ENCODE measurements around the gene WIPI1. TPM values are rescaled to one million over a fixed set of nuclear protein-coding genes. Genes with fewer than 3 reads are reported as not detected.

WIPI1 gene
- total and polyA plus RNA-seq, 9 of the 15 experiments (the other 6 are each of a cell fraction or from before 2014, with no cell fraction given): 3.7 to 23.5 (median 11.8) TPM

DNA sequence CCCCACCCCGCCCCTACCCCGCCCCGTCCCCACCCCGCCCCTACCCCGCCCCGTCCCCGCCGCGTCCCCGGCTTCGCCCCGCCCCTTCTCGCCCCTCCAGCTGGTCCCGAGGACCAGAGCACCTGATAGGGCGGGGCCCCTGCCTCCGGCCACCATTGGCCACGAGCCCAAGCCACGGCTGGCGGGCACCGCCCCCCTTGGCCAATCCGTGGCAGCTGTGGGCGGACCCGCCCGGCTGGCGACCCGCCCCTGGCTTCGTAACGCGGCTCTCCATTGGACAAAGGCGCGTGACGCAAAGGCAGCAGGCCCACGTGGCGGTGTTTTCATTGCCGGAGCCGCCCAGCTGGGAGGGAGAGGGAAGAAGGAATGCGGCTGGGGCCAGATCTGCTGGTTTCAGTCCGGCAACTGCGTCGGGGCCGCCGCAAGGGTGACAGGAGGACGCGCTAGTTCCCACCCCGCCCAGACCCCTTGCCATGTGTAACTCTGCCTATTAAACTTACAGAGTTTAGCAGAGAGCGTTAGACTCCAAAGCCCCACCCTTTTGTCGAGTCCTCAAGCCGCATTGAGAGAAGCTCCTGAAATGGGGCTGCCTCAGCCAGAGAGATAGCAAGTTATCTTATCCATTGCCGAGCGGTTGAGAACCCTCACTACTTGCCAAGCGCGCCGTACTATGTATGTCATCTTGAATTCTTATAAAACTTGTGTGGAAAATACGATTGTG lies 403 bp upstream of the WIPI1 start (continued):
- TF ChIP-seq NCOA1 (IDR thresholded peaks at IDR 0.05; ENCODE audit: low read depth) (no peak), RB1 (IDR thresholded peaks at IDR 0.05; ENCODE audit: low read depth) (peak; percentile 18; the same call in 1 of the 2 replicates), XRCC4 (IDR thresholded peaks at IDR 0.05; ENCODE audit: extremely low read depth, insufficient read depth, insufficient read length) (no peak), TBL1XR1 (IDR thresholded peaks at IDR 0.05; ENCODE audit: low read length in 2 of 2) (peak; percentile 15 to 36; a peak in 2 of 4 replicates), CAMTA2 (CRISPR knock-in tag; conservative IDR thresholded peaks at IDR 0.05) (no peak), ARID1B (IDR thresholded peaks at IDR 0.05) (no peak), UBTF (IDR thresholded peaks at IDR 0.05; ENCODE audit: borderline replicate concordance in 1 of 2, low read depth in 2 of 2, low read length in 2 of 2) (peak in 1 of 2 experiments; percentile 18; a peak in 1 of 4 replicates), THRAP3 (IDR thresholded peaks at IDR 0.05; ENCODE audit: borderline replicate concordance) (no peak), NR2C2 (CRISPR knock-in tag; IDR thresholded peaks at IDR 0.05) (no peak), NR2C2 (tag; IDR thresholded peaks at IDR 0.05) (no peak), HMGN3 (IDR thresholded peaks at IDR 0.05; ENCODE audit: borderline replicate concordance, extremely low read depth, insufficient read length, low read depth, low read length) (peak; percentile 87), CCNT2 (IDR thresholded peaks at IDR 0.05; ENCODE audit: borderline replicate concordance, extremely low read depth, insufficient read length, low read depth, low read length) (peak; percentile 83)
- TF ChIP-seq, protein P1, sequence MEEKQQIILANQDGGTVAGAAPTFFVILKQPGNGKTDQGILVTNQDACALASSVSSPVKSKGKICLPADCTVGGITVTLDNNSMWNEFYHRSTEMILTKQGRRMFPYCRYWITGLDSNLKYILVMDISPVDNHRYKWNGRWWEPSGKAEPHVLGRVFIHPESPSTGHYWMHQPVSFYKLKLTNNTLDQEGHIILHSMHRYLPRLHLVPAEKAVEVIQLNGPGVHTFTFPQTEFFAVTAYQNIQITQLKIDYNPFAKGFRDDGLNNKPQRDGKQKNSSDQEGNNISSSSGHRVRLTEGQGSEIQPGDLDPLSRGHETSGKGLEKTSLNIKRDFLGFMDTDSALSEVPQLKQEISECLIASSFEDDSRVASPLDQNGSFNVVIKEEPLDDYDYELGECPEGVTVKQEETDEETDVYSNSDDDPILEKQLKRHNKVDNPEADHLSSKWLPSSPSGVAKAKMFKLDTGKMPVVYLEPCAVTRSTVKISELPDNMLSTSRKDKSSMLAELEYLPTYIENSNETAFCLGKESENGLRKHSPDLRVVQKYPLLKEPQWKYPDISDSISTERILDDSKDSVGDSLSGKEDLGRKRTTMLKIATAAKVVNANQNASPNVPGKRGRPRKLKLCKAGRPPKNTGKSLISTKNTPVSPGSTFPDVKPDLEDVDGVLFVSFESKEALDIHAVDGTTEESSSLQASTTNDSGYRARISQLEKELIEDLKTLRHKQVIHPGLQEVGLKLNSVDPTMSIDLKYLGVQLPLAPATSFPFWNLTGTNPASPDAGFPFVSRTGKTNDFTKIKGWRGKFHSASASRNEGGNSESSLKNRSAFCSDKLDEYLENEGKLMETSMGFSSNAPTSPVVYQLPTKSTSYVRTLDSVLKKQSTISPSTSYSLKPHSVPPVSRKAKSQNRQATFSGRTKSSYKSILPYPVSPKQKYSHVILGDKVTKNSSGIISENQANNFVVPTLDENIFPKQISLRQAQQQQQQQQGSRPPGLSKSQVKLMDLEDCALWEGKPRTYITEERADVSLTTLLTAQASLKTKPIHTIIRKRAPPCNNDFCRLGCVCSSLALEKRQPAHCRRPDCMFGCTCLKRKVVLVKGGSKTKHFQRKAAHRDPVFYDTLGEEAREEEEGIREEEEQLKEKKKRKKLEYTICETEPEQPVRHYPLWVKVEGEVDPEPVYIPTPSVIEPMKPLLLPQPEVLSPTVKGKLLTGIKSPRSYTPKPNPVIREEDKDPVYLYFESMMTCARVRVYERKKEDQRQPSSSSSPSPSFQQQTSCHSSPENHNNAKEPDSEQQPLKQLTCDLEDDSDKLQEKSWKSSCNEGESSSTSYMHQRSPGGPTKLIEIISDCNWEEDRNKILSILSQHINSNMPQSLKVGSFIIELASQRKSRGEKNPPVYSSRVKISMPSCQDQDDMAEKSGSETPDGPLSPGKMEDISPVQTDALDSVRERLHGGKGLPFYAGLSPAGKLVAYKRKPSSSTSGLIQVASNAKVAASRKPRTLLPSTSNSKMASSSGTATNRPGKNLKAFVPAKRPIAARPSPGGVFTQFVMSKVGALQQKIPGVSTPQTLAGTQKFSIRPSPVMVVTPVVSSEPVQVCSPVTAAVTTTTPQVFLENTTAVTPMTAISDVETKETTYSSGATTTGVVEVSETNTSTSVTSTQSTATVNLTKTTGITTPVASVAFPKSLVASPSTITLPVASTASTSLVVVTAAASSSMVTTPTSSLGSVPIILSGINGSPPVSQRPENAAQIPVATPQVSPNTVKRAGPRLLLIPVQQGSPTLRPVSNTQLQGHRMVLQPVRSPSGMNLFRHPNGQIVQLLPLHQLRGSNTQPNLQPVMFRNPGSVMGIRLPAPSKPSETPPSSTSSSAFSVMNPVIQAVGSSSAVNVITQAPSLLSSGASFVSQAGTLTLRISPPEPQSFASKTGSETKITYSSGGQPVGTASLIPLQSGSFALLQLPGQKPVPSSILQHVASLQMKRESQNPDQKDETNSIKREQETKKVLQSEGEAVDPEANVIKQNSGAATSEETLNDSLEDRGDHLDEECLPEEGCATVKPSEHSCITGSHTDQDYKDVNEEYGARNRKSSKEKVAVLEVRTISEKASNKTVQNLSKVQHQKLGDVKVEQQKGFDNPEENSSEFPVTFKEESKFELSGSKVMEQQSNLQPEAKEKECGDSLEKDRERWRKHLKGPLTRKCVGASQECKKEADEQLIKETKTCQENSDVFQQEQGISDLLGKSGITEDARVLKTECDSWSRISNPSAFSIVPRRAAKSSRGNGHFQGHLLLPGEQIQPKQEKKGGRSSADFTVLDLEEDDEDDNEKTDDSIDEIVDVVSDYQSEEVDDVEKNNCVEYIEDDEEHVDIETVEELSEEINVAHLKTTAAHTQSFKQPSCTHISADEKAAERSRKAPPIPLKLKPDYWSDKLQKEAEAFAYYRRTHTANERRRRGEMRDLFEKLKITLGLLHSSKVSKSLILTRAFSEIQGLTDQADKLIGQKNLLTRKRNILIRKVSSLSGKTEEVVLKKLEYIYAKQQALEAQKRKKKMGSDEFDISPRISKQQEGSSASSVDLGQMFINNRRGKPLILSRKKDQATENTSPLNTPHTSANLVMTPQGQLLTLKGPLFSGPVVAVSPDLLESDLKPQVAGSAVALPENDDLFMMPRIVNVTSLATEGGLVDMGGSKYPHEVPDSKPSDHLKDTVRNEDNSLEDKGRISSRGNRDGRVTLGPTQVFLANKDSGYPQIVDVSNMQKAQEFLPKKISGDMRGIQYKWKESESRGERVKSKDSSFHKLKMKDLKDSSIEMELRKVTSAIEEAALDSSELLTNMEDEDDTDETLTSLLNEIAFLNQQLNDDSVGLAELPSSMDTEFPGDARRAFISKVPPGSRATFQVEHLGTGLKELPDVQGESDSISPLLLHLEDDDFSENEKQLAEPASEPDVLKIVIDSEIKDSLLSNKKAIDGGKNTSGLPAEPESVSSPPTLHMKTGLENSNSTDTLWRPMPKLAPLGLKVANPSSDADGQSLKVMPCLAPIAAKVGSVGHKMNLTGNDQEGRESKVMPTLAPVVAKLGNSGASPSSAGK (IDR thresholded peaks at IDR 0.05): peak; percentile 47; the same call in 1 of the 2 replicates

Measured in K562 (cell line).